Glutamatergic neuron (in vitro differentiated cells): ENCODE measurements around the gene CLEC5A. TPM values are rescaled to one million over a fixed set of nuclear protein-coding genes. Genes with fewer than 3 reads are reported as not detected.

Experiments used
- DNase-seq: peaks from one replicate; pipeline ENCODE4 v3.0.0; 2022
- H3K27ac Mint-ChIP-seq: one replicate; pipeline ENCODE4 v1.8.0; 2020; ENCODE audit warnings: mild to moderate bottlenecking, mixed read lengths, inconsistent platforms; ENCODE audit not compliant: unreplicated experiment
- H3K27me3 Mint-ChIP-seq: one replicate; pipeline ENCODE4 v1.8.0; 2020; ENCODE audit warnings: mild to moderate bottlenecking, moderate library complexity, mixed read lengths, inconsistent platforms; ENCODE audit not compliant: unreplicated experiment
- H3K36me3 Mint-ChIP-seq: one replicate; pipeline ENCODE4 v1.8.0; 2020; ENCODE audit warnings: mild to moderate bottlenecking, mixed read lengths, inconsistent platforms; ENCODE audit not compliant: unreplicated experiment
- H3K4me1 Mint-ChIP-seq: one replicate; pipeline ENCODE4 v1.8.0; 2020; ENCODE audit warnings: mild to moderate bottlenecking, low read depth, mixed read lengths, inconsistent platforms; ENCODE audit not compliant: unreplicated experiment
- H3K4me3 Mint-ChIP-seq: one replicate; pipeline ENCODE4 v1.8.0; 2020; ENCODE audit warnings: mild to moderate bottlenecking, mixed read lengths, inconsistent platforms; ENCODE audit not compliant: unreplicated experiment
- H3K9me3 Mint-ChIP-seq: one replicate; pipeline ENCODE4 v1.8.0; 2020; ENCODE audit warnings: mild to moderate bottlenecking, moderate library complexity, mixed read lengths, inconsistent platforms; ENCODE audit not compliant: unreplicated experiment
- CTCF ChIP-seq: fragments of 200-600 bp; sonication (generic); IDR thresholded peaks from one replicate; pipeline ENCODE4 v1.5.0; 2021; ENCODE audit not compliant: partially characterized antibody, unreplicated experiment
- total RNA-seq: library from RNA; stranded (reverse); fragmentation: NEBNext Ultra II Directional; extraction: Animal tissue kit (Norgen Biotek cat#: 25700); gene quantifications from one replicate; pipeline ENCODE4 v1.2.1, GENCODE V29; 2021; ENCODE audit not compliant: unreplicated experiment

CLEC5A gene
- total RNA-seq, 1 donor from 2014 or later = not detected

- H3K4me3 Mint-ChIP-seq = no peak overlapping the region
- H3K27me3 Mint-ChIP-seq = peaks cover 4% of the 10 kb centered on the region
- H3K36me3 Mint-ChIP-seq = no peaks in the 10 kb centered on the region
- H3K4me1 Mint-ChIP-seq = no peaks in the 10 kb centered on the region
- H3K27ac Mint-ChIP-seq = no peak overlapping the region
- peaks cover under 1% of the 10 kb centered on the region for H3K9me3 Mint-ChIP-seq
- no peak for DNase-seq
- TF ChIP-seq CTCF = no peak
These were observed 29.9 kb upstream of the CLEC5A start for GRCh38 chr7:141976524-141977245.

GRCh38 chr7:141975806-141976523, 29.2 kb upstream of the CLEC5A start:
- H3K36me3 Mint-ChIP-seq = no peaks in the 10 kb centered on the region
- peak overlapping the region; percentile 60 for H3K4me3 Mint-ChIP-seq
- H3K9me3 Mint-ChIP-seq = no peaks in the 10 kb centered on the region
- no peaks in the 10 kb centered on the region for H3K4me1 Mint-ChIP-seq
- peaks cover 4% of the 10 kb centered on the region for H3K27me3 Mint-ChIP-seq
- no peak overlapping the region for H3K27ac Mint-ChIP-seq
- peak; percentile 88 for TF ChIP-seq CTCF
- DNase-seq = peak; percentile 91

- no peak for DNase-seq
- Mint-ChIP-seq H3K27me3 (peaks cover 2% of the 10 kb centered on the region), H3K36me3 (no peaks in the 10 kb centered on the region), H3K4me1 (no peaks in the 10 kb centered on the region), H3K9me3 (no peaks in the 10 kb centered on the region), H3K4me3 (no peak overlapping the region), H3K27ac (no peak overlapping the region)
- TF ChIP-seq CTCF = peak; percentile 13
These were observed 28.1 kb upstream of the CLEC5A start for GRCh38 chr7:141974831-141975230.

GRCh38 chr7:141973673-141974072, 26.9 kb upstream of the CLEC5A start, which contains the start of gene TAS2R38:
Gene TAS2R38 (minus strand): TSS chr7:141973773. CDS start chr7:141973689, 84 bp downstream.
- no peak for TF ChIP-seq CTCF
- Mint-ChIP-seq H3K27ac (no peak within 1 kb of the TSS), H3K36me3 (no peaks in the 10 kb centered on the region), H3K4me3 (no peak within 1 kb of the TSS), H3K4me1 (no peaks in the 10 kb centered on the region), H3K27me3 (peaks cover 2% of the 10 kb centered on the region), H3K9me3 (no peaks in the 10 kb centered on the region)
- DNase-seq = no peak
